ENCODE measurements around the gene MRGPRX1. TPM values are rescaled to one million over a fixed set of nuclear protein-coding genes. Genes with fewer than 3 reads are reported as not detected.

Gene MRGPRX1
- total and polyA plus RNA-seq, 9 donors = not detected

DNA sequence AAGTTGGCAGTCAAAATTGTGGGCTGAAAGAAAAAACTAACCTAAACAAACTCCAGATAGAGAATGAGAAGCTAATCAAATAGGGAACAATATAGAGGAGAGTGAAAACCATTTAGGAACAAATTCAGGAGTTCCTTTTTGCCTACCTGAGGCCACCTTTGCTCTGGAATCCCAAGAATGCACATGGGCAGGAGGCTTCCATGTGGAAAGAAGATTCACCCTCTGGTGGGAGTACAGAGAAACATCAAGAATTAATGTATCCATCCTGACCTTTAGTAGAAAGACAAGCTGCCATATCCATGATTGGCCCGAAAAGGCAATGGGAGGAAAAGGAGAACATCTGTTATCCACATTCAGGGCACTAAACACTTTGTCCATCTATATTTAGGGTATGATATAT lies 35.0 kb upstream of the MRGPRX1 start:
- no peaks in the 10 kb centered on the region for H3K9me3 ChIP-seq
- 17 to 39% (median 31%) methylated on average over 1 of the region's 1 CpG for WGBS, 3 donors
- intact Hi-C loops (cut with DNase I) = no loop called here
- no peak overlapping the region for H3K27ac ChIP-seq
- DNase-seq = no peak
- H3K27me3 ChIP-seq = no peaks in the 10 kb centered on the region
- H3K4me1 ChIP-seq (ENCODE audit: insufficient read depth) = no peaks in the 10 kb centered on the region
- TF ChIP-seq, protein P1, sequence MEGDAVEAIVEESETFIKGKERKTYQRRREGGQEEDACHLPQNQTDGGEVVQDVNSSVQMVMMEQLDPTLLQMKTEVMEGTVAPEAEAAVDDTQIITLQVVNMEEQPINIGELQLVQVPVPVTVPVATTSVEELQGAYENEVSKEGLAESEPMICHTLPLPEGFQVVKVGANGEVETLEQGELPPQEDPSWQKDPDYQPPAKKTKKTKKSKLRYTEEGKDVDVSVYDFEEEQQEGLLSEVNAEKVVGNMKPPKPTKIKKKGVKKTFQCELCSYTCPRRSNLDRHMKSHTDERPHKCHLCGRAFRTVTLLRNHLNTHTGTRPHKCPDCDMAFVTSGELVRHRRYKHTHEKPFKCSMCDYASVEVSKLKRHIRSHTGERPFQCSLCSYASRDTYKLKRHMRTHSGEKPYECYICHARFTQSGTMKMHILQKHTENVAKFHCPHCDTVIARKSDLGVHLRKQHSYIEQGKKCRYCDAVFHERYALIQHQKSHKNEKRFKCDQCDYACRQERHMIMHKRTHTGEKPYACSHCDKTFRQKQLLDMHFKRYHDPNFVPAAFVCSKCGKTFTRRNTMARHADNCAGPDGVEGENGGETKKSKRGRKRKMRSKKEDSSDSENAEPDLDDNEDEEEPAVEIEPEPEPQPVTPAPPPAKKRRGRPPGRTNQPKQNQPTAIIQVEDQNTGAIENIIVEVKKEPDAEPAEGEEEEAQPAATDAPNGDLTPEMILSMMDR (IDR thresholded peaks at IDR 0.05) = no peak
- no peak for TF ChIP-seq EP300 (IDR thresholded peaks at IDR 0.05)
- no peak for TF ChIP-seq POLR2A (IDR thresholded peaks at IDR 0.05)
- H3K4me3 ChIP-seq = no peak overlapping the region
- no peaks in the 10 kb centered on the region for H3K36me3 ChIP-seq

DNA sequence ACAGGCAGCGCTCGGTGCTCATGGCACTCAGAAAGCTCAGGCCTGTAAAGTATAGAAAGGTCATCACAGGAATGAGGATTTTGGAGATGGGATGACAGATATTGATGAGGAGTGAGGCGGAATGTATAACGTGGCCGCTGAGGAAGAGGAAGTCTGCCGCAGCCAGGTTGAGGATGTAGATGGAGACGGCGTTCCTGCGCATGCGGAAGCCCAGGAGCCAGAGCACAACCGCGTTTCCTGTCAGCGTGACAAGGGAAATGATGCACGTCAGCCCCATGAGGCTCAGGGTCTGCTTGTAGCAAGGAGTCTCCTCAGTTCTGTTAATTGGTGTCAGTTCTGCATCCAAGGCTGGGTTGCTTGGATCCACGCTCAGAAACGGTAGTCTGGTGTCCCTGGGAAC lies 33.1 kb upstream of the MRGPRX1 start:
- H3K4me1 ChIP-seq (ENCODE audit: insufficient read depth) = no peaks in the 10 kb centered on the region
- no peaks in the 10 kb centered on the region for H3K27me3 ChIP-seq
- DNase-seq = no peak
- TF ChIP-seq POLR2A (IDR thresholded peaks at IDR 0.05) = no peak
- TF ChIP-seq, protein P1 (IDR thresholded peaks at IDR 0.05) = no peak
- no peak for TF ChIP-seq EP300 (IDR thresholded peaks at IDR 0.05)
- intact Hi-C loops (cut with DNase I) = no loop called here
- 81 to 87% (median 82%) methylated on average over 16 of the region's 16 CpGs for WGBS, 3 donors
- H3K4me3 ChIP-seq = no peak overlapping the region
- H3K27ac ChIP-seq = no peak overlapping the region
- no peaks in the 10 kb centered on the region for H3K9me3 ChIP-seq
- H3K36me3 ChIP-seq = no peaks in the 10 kb centered on the region

DNA sequence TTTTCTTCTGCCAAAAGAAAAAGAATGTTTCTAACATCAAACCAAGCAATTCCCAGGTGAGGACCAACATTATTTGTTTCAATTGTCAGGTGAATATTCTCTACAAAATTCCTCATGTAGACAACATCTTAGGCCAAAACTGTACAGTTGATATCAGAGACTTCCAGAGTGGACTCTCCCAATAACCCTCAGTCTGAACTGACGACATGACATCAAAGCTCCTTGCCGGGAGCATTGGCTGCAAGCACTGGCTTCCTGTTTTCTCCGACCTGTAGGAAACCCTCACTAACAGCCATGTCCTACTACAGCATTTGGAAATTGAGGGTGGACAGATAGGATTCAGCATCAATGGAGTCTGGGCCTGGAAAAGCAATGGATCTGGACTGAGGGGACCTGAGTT lies 30.5 kb upstream of the MRGPRX1 start:
- H3K27me3 ChIP-seq = no peaks in the 10 kb centered on the region
- no peaks in the 10 kb centered on the region for H3K36me3 ChIP-seq
- intact Hi-C loops (cut with DNase I) = no loop called here
- no peaks in the 10 kb centered on the region for H3K9me3 ChIP-seq
- WGBS, 3 donors = 53 to 65% (median 53%) methylated on average over 3 of the region's 3 CpGs
- no peaks in the 10 kb centered on the region for H3K4me1 ChIP-seq (ENCODE audit: insufficient read depth)
- no peak overlapping the region for H3K4me3 ChIP-seq
- no peak overlapping the region for H3K27ac ChIP-seq
- no peak for DNase-seq
- TF ChIP-seq, protein P1 (IDR thresholded peaks at IDR 0.05) = no peak
- TF ChIP-seq POLR2A (IDR thresholded peaks at IDR 0.05) (no peak), EP300 (IDR thresholded peaks at IDR 0.05) (no peak)

DNA sequence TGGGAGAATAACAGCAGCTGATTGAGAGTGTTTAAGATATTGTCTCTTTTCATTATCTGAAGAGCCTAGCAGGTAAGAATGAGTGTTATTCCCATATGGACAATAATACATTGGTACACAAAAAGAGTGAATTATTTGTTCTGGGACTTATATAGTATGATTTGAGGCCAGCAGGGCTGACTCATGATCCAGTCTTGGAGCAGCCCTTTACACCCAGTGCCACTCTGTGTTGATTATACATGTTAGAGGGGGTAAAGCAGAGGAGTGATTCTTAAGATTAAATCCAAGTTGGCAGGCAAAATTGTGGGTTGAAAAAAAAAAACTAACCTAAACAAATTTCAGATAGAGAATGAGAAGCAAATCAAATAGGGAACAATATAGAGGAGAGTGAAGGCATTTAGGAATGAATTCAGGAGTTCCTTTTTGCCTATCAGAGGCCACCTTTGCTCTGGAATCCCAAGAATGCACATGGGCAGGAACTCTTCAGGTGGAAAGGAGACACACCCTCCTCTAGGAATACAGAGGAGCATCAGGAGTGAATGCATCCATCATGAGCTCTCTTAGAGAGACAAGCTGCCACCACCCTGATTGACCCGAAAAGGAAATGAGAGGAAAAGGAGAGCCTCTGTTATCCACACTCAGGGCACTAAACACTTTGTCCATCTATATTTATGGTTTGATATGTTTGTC lies 19.2 kb upstream of the MRGPRX1 start:
- intact Hi-C loops (cut with DNase I) = no loop called here
- H3K27me3 ChIP-seq = no peaks in the 10 kb centered on the region
- TF ChIP-seq, protein P1 (IDR thresholded peaks at IDR 0.05) = no peak
- TF ChIP-seq POLR2A (IDR thresholded peaks at IDR 0.05) = no peak
- TF ChIP-seq EP300 (IDR thresholded peaks at IDR 0.05) = no peak
- no peak overlapping the region for H3K4me3 ChIP-seq
- H3K4me1 ChIP-seq (ENCODE audit: insufficient read depth) = no peaks in the 10 kb centered on the region
- DNase-seq = no peak
- 58 to 82% (median 59%) methylated on average over 1 of the region's 1 CpG for WGBS, 3 donors
- H3K9me3 ChIP-seq = no peaks in the 10 kb centered on the region
- H3K27ac ChIP-seq = no peak overlapping the region
- H3K36me3 ChIP-seq = no peaks in the 10 kb centered on the region
